Muscle of leg (tissue), 11 donors: ENCODE data around the gene DHX32. TPM values are rescaled to one million over a fixed set of nuclear protein-coding genes. Genes with fewer than 3 reads are reported as not detected.

ENCODE experiments used
- DNase-seq: peaks from one replicate; pipeline ENCODE4 v3.0.0; 2013
- H3K27ac ChIP-seq: one replicate; pipeline ENCODE4 v1.5.1; 2013; ENCODE audit warnings: mild to moderate bottlenecking, low read length, control low read depth
- H3K27me3 ChIP-seq: one replicate; pipeline ENCODE4 v1.6.1; 2013; ENCODE audit warnings: low read length; ENCODE audit not compliant: control insufficient read depth, insufficient read depth
- H3K36me3 ChIP-seq: one replicate; pipeline ENCODE4 v1.6.1; 2013; ENCODE audit warnings: low read length; ENCODE audit not compliant: control insufficient read depth, insufficient read depth
- H3K4me1 ChIP-seq: one replicate; pipeline ENCODE4 v1.6.1; 2013; ENCODE audit warnings: low read length; ENCODE audit not compliant: control insufficient read depth, insufficient read depth
- H3K4me3 ChIP-seq: one replicate; pipeline ENCODE4 v1.5.1; 2013; ENCODE audit warnings: low read length, control low read depth
- H3K9me3 ChIP-seq: replicated peaks from 2 replicates; pipeline ENCODE4 v1.6.1; 2013; ENCODE audit warnings: low read depth, low read length; ENCODE audit not compliant: control insufficient read depth
- WGBS: methylation state at CpG from one replicate; pipeline ENCODE4 v1.1.5; 2013; ENCODE audit warnings: missing lambda C conversion rate; ENCODE audit not compliant: insufficient coverage; 5-methylcytosine and 5-hydroxymethylcytosine counted together
- polyA plus RNA-seq, 8 donors: library from polyadenylated mRNA; unstranded; fragments of 120-200 nt; gene quantifications; one replicate each; pipeline versions ENCODE4 v1.2.1 to v1.2.3, GENCODE V29; 2013; ENCODE audit warnings: inconsistent platforms in 1 of 8, low replicate concordance in 1 of 8; ENCODE audit not compliant: insufficient read length in 8 of 8, insufficient read depth in 1 of 8
- total RNA-seq: library from RNA; stranded (reverse); fragments of 120-200 nt; gene quantifications from one replicate; pipeline ENCODE4 v1.2.4, GENCODE V29; 2013

Gene DHX32
- total and polyA plus RNA-seq, 9 donors = 17.0 to 22.0 (median 18.1) TPM

DNA sequence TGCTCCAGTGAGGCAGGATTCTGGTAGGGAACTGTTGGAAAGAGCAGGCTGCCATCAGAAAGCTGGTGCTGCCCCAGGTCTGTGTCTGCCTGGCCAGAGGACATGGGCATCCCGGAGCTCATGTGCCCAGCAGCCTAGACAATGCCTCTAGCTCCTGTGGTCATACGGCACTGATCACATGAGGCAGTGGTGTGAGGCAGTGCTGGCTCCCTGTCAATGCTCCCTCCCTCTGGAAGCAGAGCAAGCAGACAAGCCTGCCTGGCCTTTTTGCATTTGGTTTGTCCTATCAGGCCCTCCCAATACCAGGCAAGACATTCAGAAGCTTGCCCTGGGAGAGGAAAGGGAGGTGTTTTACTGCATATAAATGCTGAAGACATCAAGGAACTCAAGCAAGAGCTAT lies 86.0 kb downstream of the DHX32 start:
- Histone ChIP-seq H3K36me3 (peaks cover 74% of the 10 kb centered on the region), H3K4me1 (no peaks in the 10 kb centered on the region), H3K27ac (no peak overlapping the region), H3K9me3 (no peaks in the 10 kb centered on the region), H3K4me3 (no peak overlapping the region), H3K27me3 (no peaks in the 10 kb centered on the region)
- DNase-seq = no peak
- WGBS = 75% methylated on average over 2 of the region's 2 CpGs

DNA sequence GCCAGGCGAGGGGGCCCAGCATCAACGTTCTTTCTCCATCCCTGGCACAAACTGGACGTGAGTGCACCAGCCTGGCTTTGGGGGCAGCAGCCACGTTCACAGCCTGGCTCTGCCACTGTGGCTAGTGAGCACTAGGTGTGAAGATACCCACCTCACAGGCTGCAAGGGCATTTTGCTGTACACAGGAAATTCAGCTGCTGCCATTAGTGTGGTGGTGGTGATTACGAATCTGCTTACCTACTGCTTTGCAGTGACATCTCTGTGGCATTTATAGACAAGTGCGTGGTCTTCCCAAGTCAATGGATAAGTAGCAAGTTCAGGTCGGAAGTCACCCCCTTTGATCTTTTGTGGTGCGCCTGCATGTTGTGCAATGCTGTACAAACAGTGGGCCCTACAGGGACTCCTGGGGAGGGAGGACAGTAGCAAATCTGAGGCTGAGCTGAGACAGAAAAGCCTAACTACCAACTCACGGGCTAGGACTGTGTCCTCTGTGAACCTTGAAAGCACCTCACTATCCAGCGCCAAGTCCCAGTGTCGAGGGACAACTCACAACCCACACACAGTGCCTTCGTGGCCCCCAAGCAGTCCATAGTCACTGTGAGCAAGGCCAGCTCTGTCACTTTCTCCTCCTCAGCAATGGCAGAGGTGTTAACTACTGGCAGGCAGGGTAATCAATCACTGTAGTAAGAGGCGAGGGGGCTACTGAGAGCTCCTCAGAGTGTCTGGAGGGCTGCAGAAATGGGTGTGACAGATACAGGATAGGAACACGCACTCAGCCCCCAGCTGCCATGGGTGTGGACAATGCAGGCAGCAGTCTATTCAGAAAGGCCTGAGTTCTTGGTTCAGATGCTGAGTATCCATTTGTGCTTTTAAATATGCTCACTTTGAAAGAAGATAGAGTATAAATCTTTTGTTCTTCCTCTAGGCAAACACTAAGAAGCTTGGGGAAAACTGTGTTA lies 88.5 kb downstream of the DHX32 start:
- H3K4me1 ChIP-seq = peaks cover 20% of the 10 kb centered on the region
- no peak overlapping the region for H3K27ac ChIP-seq
- no peaks in the 10 kb centered on the region for H3K9me3 ChIP-seq
- no peaks in the 10 kb centered on the region for H3K27me3 ChIP-seq
- no peak overlapping the region for H3K4me3 ChIP-seq
- peaks cover 73% of the 10 kb centered on the region for H3K36me3 ChIP-seq
- 77% methylated on average over 11 of the region's 14 CpGs for WGBS
- DNase-seq = no peak

DNA sequence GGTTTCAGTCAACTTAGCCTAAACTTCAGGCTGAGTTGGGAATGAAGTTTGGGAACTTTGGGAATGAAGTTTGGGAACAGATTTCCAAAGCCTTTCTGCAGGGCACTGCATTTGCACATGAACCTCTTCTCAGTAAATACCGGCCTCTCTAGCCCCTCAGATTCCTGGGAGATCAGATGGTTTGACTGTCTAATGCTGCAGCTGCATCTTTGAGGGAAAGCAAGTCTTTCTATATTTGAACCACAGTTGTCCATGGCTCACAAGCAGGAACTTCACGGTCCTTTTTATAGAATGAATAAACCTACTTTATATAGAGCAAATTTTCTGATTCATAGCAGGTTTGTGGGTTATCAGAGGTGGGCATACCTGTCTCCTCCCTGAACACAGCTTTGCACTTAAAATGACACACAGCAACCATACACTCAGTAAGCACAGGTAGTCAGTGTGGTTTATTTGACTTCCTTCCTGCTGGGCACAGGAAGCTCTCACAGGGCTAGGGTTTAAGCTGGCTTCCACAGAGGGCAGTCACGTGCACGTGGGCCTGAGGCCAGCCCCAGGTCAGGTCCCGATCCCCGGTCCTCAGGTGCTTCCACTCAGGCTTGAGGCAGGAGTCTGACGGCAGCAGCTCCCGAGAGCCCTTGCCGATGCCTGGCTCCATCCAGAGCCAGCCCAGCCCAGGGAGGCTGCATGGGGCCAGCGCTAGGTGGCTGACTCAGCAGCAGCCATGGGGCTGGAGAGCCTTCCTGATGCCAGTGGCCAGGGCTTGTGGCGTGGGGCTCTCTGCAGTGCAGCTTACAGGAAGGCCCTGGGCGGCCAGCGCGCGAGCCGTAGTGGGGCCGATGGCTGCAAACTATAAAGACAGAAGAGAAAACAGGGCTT lies 92.7 kb downstream of the DHX32 start:
- Histone ChIP-seq H3K27me3 (no peaks in the 10 kb centered on the region), H3K27ac (peak overlapping the region; percentile 31), H3K9me3 (no peaks in the 10 kb centered on the region), H3K36me3 (peaks cover 34% of the 10 kb centered on the region), H3K4me1 (peaks cover 20% of the 10 kb centered on the region), H3K4me3 (no peak overlapping the region)
- 86% methylated on average over 15 of the region's 17 CpGs for WGBS
- DNase-seq = no peak

Other genes starting within 250 kb of the DHX32 start
- not detected for gene TEX36, start 198.1 kb downstream of the DHX32 start, total RNA-seq
- under 1 TPM in 1 of 8 donors, not detected in 7; 0.50 TPM for gene TEX36, start 198.1 kb downstream of the DHX32 start, polyA plus RNA-seq
- gene EDRF1, start 161.6 kb downstream of the DHX32 start, total RNA-seq = 23.3 TPM
- gene EDRF1, start 161.6 kb downstream of the DHX32 start, polyA plus RNA-seq = 10 to 100 TPM; 15.7 to 27.7 (median 19.6) TPM
- 0.18 TPM for gene MMP21, start 105.5 kb downstream of the DHX32 start, total RNA-seq
- 1 to 10 TPM in 1 of 8 donors, under 1 TPM in 7; 0.20 to 1.3 (median 0.31) TPM for gene MMP21, start 105.5 kb downstream of the DHX32 start, polyA plus RNA-seq
- gene UROS, start 58.0 kb downstream of the DHX32 start, total RNA-seq = 60.1 TPM
- 10 to 100 TPM; 45.2 to 64.4 (median 53.4) TPM for gene UROS, start 58.0 kb downstream of the DHX32 start, polyA plus RNA-seq
- gene BCCIP, start 57.7 kb downstream of the DHX32 start, total RNA-seq = 42.5 TPM
- 10 to 100 TPM; 59.9 to 67.2 (median 62.3) TPM for gene BCCIP, start 57.7 kb downstream of the DHX32 start, polyA plus RNA-seq
- 0.80 TPM for gene FANK1, start 15.3 kb upstream of the DHX32 start, total RNA-seq
- gene FANK1, start 15.3 kb upstream of the DHX32 start, polyA plus RNA-seq = 1 to 10 TPM in 2 of 8 donors, under 1 TPM in 6; 0.36 to 1.6 (median 0.61) TPM